ENCODE data around the gene TTC3.

The TTC3 gene

DNA sequence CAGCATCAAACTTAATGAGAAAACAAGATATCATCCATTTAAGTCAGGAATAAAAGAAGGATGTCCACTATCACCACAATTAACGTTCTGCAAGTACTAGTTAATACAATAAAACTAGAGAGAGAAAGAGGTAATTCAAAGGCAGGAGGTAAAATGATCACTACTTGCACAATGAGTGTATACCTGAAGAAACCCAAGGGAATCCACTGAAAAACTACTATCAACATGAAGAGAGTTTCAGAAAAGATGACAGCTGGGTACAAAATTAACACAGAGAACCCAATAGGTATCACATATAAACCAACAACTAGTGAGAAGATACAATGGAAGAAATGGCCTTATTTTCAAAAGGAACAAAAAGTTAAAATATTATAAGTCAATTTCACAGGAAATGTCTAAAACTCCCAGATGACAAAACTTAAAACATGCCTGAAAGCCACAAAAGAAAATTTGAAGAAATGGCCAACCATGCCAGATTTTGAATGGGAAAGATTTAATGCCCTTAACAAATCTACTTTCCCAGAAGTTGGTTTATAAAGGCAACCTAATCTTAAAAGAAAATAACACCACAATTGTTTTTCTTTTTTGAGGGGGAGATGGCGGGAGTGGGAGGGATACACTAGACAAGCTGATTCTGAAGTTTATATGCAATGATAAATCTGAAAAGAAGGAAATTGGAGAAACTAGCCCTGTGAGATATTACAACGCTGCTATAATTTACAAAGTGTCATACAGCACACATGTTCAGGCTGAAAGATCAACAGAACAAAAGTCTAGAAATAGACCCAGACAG lies 176.3 kb downstream of the TTC3 start:
- DNase-seq (ENCODE audit: low spot score): no peak

GRCh38 chr21:37251294-37251634 lies 178.2 kb downstream of the TTC3 start:
- no peak for DNase-seq (ENCODE audit: low spot score)

Measured in cerebellar cortex (tissue), 1 donor.